ENCODE data around the gene OR2G3.

OR2G3 gene

GRCh38 chr1:247605286-247605685 lies at the start of gene OR2G3:
OR2G3 (plus strand) TSS chr1:247605586; CDS start chr1:247605586, 0 bp downstream.
- TF ChIP-seq YY1 (IDR thresholded peaks at IDR 0.05; ENCODE audit: insufficient read depth, insufficient read length) (no peak), SUZ12 (IDR thresholded peaks at IDR 0.05; ENCODE audit: extremely low read depth, insufficient read depth, insufficient read length) (no peak), ZNF274 (IDR thresholded peaks at IDR 0.05; ENCODE audit: low read depth, low read length) (no peak)
- Histone ChIP-seq H3K4me3 (ENCODE audit: insufficient read length, low read depth) (no peak within 1 kb of the TSS), H3K27me3 (ENCODE audit: insufficient read depth, insufficient read length) (no peaks in the 10 kb centered on the region), H3K36me3 (ENCODE audit: insufficient read depth, insufficient read length, low read length) (no peaks in the 10 kb centered on the region), H3K4me1 (ENCODE audit: insufficient read depth, insufficient read length) (no peaks in the 10 kb centered on the region), H3K9ac (ENCODE audit: insufficient read length, low read depth) (no peak within 1 kb of the TSS), H3K9me3 (ENCODE audit: insufficient read depth, low read length) (no peaks in the 10 kb centered on the region)
- no peak for DNase-seq (ENCODE audit: low read depth, low spot score)

GRCh38 chr1:247557926-247558674 lies 47.3 kb upstream of the OR2G3 start:
- Histone ChIP-seq H3K9ac (ENCODE audit: insufficient read length, low read depth) (no peak overlapping the region), H3K27me3 (ENCODE audit: insufficient read depth, insufficient read length) (no peaks in the 10 kb centered on the region), H3K4me1 (ENCODE audit: insufficient read depth, insufficient read length) (no peaks in the 10 kb centered on the region)

GRCh38 chr1:247561711-247562110 lies 43.7 kb upstream of the OR2G3 start:
- no peak for DNase-seq (ENCODE audit: low read depth, low spot score)
- TF ChIP-seq SUZ12 (IDR thresholded peaks at IDR 0.05; ENCODE audit: extremely low read depth, insufficient read depth, insufficient read length) (no peak), ZNF274 (IDR thresholded peaks at IDR 0.05; ENCODE audit: low read depth, low read length) (no peak), YY1 (IDR thresholded peaks at IDR 0.05; ENCODE audit: insufficient read depth, insufficient read length) (no peak)

More at GRCh38 chr1:247557926-247558674, 47.3 kb upstream of the OR2G3 start:
- TF ChIP-seq SUZ12 (IDR thresholded peaks at IDR 0.05; ENCODE audit: extremely low read depth, insufficient read depth, insufficient read length) (no peak), ZNF274 (IDR thresholded peaks at IDR 0.05; ENCODE audit: low read depth, low read length) (no peak), YY1 (IDR thresholded peaks at IDR 0.05; ENCODE audit: insufficient read depth, insufficient read length) (no peak)
- no peak for DNase-seq (ENCODE audit: low read depth, low spot score)
- Histone ChIP-seq H3K4me3 (ENCODE audit: insufficient read length, low read depth) (no peak overlapping the region), H3K36me3 (ENCODE audit: insufficient read depth, insufficient read length, low read length) (no peaks in the 10 kb centered on the region), H3K9me3 (ENCODE audit: insufficient read depth, low read length) (no peaks in the 10 kb centered on the region)

GRCh38 chr1:247562198-247562597 lies 43.2 kb upstream of the OR2G3 start:
- Histone ChIP-seq H3K4me3 (ENCODE audit: insufficient read length, low read depth) (no peak overlapping the region), H3K4me1 (ENCODE audit: insufficient read depth, insufficient read length) (no peaks in the 10 kb centered on the region), H3K27me3 (ENCODE audit: insufficient read depth, insufficient read length) (no peaks in the 10 kb centered on the region), H3K36me3 (ENCODE audit: insufficient read depth, insufficient read length, low read length) (no peaks in the 10 kb centered on the region), H3K9ac (ENCODE audit: insufficient read length, low read depth) (no peak overlapping the region), H3K9me3 (ENCODE audit: insufficient read depth, low read length) (no peaks in the 10 kb centered on the region)
- no peak for DNase-seq (ENCODE audit: low read depth, low spot score)
- no peak for TF ChIP-seq YY1 (IDR thresholded peaks at IDR 0.05; ENCODE audit: insufficient read depth, insufficient read length)

More at GRCh38 chr1:247561711-247562110, 43.7 kb upstream of the OR2G3 start:
- Histone ChIP-seq H3K4me3 (ENCODE audit: insufficient read length, low read depth) (no peak overlapping the region), H3K4me1 (ENCODE audit: insufficient read depth, insufficient read length) (no peaks in the 10 kb centered on the region), H3K9me3 (ENCODE audit: insufficient read depth, low read length) (no peaks in the 10 kb centered on the region), H3K27me3 (ENCODE audit: insufficient read depth, insufficient read length) (no peaks in the 10 kb centered on the region), H3K9ac (ENCODE audit: insufficient read length, low read depth) (no peak overlapping the region), H3K36me3 (ENCODE audit: insufficient read depth, insufficient read length, low read length) (no peaks in the 10 kb centered on the region)

GRCh38 chr1:247574236-247574635 lies 31.1 kb upstream of the OR2G3 start:
- Histone ChIP-seq H3K36me3 (ENCODE audit: insufficient read depth, insufficient read length, low read length) (no peaks in the 10 kb centered on the region), H3K4me3 (ENCODE audit: insufficient read length, low read depth) (no peak overlapping the region), H3K9ac (ENCODE audit: insufficient read length, low read depth) (no peak overlapping the region), H3K9me3 (ENCODE audit: insufficient read depth, low read length) (no peaks in the 10 kb centered on the region), H3K4me1 (ENCODE audit: insufficient read depth, insufficient read length) (no peaks in the 10 kb centered on the region), H3K27me3 (ENCODE audit: insufficient read depth, insufficient read length) (no peaks in the 10 kb centered on the region)
- no peak for DNase-seq (ENCODE audit: low read depth, low spot score)
- TF ChIP-seq YY1 (IDR thresholded peaks at IDR 0.05; ENCODE audit: insufficient read depth, insufficient read length) (no peak), ZNF274 (IDR thresholded peaks at IDR 0.05; ENCODE audit: low read depth, low read length) (no peak), SUZ12 (IDR thresholded peaks at IDR 0.05; ENCODE audit: extremely low read depth, insufficient read depth, insufficient read length) (no peak)

- Histone ChIP-seq H3K9me3 (ENCODE audit: insufficient read depth, low read length) (no peaks in the 10 kb centered on the region), H3K27me3 (ENCODE audit: insufficient read depth, insufficient read length) (no peaks in the 10 kb centered on the region), H3K4me1 (ENCODE audit: insufficient read depth, insufficient read length) (no peaks in the 10 kb centered on the region), H3K36me3 (ENCODE audit: insufficient read depth, insufficient read length, low read length) (no peaks in the 10 kb centered on the region), H3K4me3 (ENCODE audit: insufficient read length, low read depth) (no peak overlapping the region), H3K9ac (ENCODE audit: insufficient read length, low read depth) (no peak overlapping the region)
- DNase-seq (ENCODE audit: low read depth, low spot score) = no peak
- TF ChIP-seq YY1 (IDR thresholded peaks at IDR 0.05; ENCODE audit: insufficient read depth, insufficient read length) = no peak
- TF ChIP-seq SUZ12 (IDR thresholded peaks at IDR 0.05; ENCODE audit: extremely low read depth, insufficient read depth, insufficient read length) = no peak
- TF ChIP-seq ZNF274 (IDR thresholded peaks at IDR 0.05; ENCODE audit: low read depth, low read length) = no peak
Measured at GRCh38 chr1:247574664-247575063, 30.7 kb upstream of the OR2G3 start.

GRCh38 chr1:247576514-247576913 lies 28.9 kb upstream of the OR2G3 start:
- Histone ChIP-seq H3K9ac (ENCODE audit: insufficient read length, low read depth) (no peak overlapping the region), H3K27me3 (ENCODE audit: insufficient read depth, insufficient read length) (no peaks in the 10 kb centered on the region)
- no peak for DNase-seq (ENCODE audit: low read depth, low spot score)

More at GRCh38 chr1:247576514-247576913, 28.9 kb upstream of the OR2G3 start:
- H3K4me1 ChIP-seq (ENCODE audit: insufficient read depth, insufficient read length) = no peaks in the 10 kb centered on the region
- H3K9me3 ChIP-seq (ENCODE audit: insufficient read depth, low read length) = no peaks in the 10 kb centered on the region
- H3K4me3 ChIP-seq (ENCODE audit: insufficient read length, low read depth) = no peak overlapping the region
- no peak for TF ChIP-seq ZNF274 (IDR thresholded peaks at IDR 0.05; ENCODE audit: low read depth, low read length)
- no peak for TF ChIP-seq SUZ12 (IDR thresholded peaks at IDR 0.05; ENCODE audit: extremely low read depth, insufficient read depth, insufficient read length)
- TF ChIP-seq YY1 (IDR thresholded peaks at IDR 0.05; ENCODE audit: insufficient read depth, insufficient read length) = no peak
- H3K36me3 ChIP-seq (ENCODE audit: insufficient read depth, insufficient read length, low read length) = no peaks in the 10 kb centered on the region
